DOHH2 (cell line): Measurements from ENCODE around the gene CAMK2D.

Experiments used
- H3F3A ChIP-seq: fragments of 200-600 bp; sonication (generic), shearing (Covaris generic); 2 replicates; pipeline ENCODE4 v1.6.0; 2016; ENCODE audit warnings: antibody characterized with exemption, mild to moderate bottlenecking; ENCODE audit not compliant: control insufficient read depth, insufficient read depth
- H3K27ac ChIP-seq: fragments of 200-600 bp; sonication (generic); 2 replicates; pipeline ENCODE4 v1.5.1; 2014; ENCODE audit warnings: low read depth, mild to moderate bottlenecking, low read length, moderate library complexity
- H3K27me3 ChIP-seq: fragments of 200-600 bp; sonication (generic); 2 replicates; pipeline ENCODE4 v1.6.1; 2014; ENCODE audit warnings: mild to moderate bottlenecking, low read length, mixed read lengths; ENCODE audit not compliant: control insufficient read depth
- H3K36me3 ChIP-seq: fragments of 200-600 bp; sonication (generic); 2 replicates; pipeline ENCODE4 v1.6.1; 2014; ENCODE audit warnings: mild to moderate bottlenecking, low read length, moderate library complexity, mixed read lengths; ENCODE audit not compliant: control insufficient read depth
- H3K4me1 ChIP-seq: fragments of 200-600 bp; sonication (generic); 2 replicates; pipeline ENCODE4 v1.6.1; 2014; ENCODE audit warnings: mild to moderate bottlenecking, low read length, mixed read lengths; ENCODE audit not compliant: control insufficient read depth
- H3K4me2 ChIP-seq: fragments of 200-600 bp; sonication (generic); 2 replicates; pipeline ENCODE4 v1.6.0; 2014; ENCODE audit warnings: mild to moderate bottlenecking, low read length, moderate library complexity
- H3K4me3 ChIP-seq: fragments of 200-600 bp; sonication (generic); 2 replicates; pipeline ENCODE4 v1.5.1; 2014; ENCODE audit warnings: mild to moderate bottlenecking, low read length, mixed read lengths
- H3K79me2 ChIP-seq: fragments of 200-600 bp; sonication (generic); 2 replicates; pipeline ENCODE4 v1.6.1; 2014; ENCODE audit warnings: mild to moderate bottlenecking, low read length, mixed read lengths; ENCODE audit not compliant: control insufficient read depth
- H3K9me2 ChIP-seq: fragments of 200-600 bp; sonication (generic); replicated peaks from 2 replicates; pipeline ENCODE4 v1.6.1; 2014; ENCODE audit warnings: mild to moderate bottlenecking, low read length, mixed read lengths; ENCODE audit not compliant: control insufficient read depth
- H3K9me3 ChIP-seq: fragments of 200-600 bp; sonication (generic); 2 replicates; pipeline ENCODE4 v1.6.1; 2014; ENCODE audit warnings: antibody characterized with exemption, low read length, mixed read lengths; ENCODE audit not compliant: control insufficient read depth, insufficient read depth
- H4K20me1 ChIP-seq: fragments of 200-600 bp; sonication (generic); 2 replicates; pipeline ENCODE4 v1.6.0; 2014; ENCODE audit warnings: low read depth, mild to moderate bottlenecking, antibody characterized with exemption, low read length, moderate library complexity; ENCODE audit not compliant: control insufficient read depth, insufficient read depth
- EZH2phosphoT487 ChIP-seq: fragments of 200-600 bp; sonication (generic); IDR thresholded peaks from 2 replicates; pipeline ENCODE4 v1.6.1; 2017; ENCODE audit warnings: borderline replicate concordance, mild to moderate bottlenecking, antibody characterized with exemption, low read length, moderate library complexity, mixed read lengths
- TF ChIP-seq, protein P1 (sequence below): fragments of 200-600 bp; sonication (generic); IDR thresholded peaks from one replicate; pipeline ENCODE4 v1.5.1; 2014; ENCODE audit warnings: antibody characterized with exemption, mild to moderate bottlenecking, low read depth, low read length; ENCODE audit not compliant: poor library complexity, severe bottlenecking

CAMK2D gene

DNA sequence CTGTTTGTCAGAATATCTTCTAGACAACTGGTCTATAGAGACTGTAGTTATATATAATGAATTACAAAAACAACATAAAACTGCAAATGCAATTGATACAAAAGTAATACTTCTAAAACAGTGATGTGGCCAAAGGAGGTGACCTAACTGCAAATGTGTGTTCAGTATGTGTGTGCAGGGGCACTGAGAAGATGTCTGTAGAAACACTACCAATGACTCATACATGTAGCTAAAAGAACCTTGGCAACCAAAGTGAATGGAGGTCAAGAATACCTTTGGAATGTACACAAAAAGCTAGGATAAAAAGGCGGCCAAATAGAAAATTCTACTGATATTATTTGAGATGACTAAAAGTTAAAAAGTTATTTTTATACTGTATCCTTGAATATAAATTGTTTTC, 261.8 kb downstream of the CAMK2D start:
- Histone ChIP-seq H3K4me1 (no peaks in the 10 kb centered on the region), H4K20me1 (no peaks in the 10 kb centered on the region), H3K27me3 (no peaks in the 10 kb centered on the region), H3F3A (no peaks in the 10 kb centered on the region), H3K9me3 (peaks cover 8% of the 10 kb centered on the region), H3K9me2 (no peaks in the 10 kb centered on the region), H3K79me2 (no peaks in the 10 kb centered on the region), H3K27ac (no peak overlapping the region), H3K36me3 (peaks cover 91% of the 10 kb centered on the region), H3K4me3 (no peak overlapping the region), H3K4me2 (no peak overlapping the region)
- no peak for TF ChIP-seq EZH2phosphoT487
- TF ChIP-seq, protein P1, sequence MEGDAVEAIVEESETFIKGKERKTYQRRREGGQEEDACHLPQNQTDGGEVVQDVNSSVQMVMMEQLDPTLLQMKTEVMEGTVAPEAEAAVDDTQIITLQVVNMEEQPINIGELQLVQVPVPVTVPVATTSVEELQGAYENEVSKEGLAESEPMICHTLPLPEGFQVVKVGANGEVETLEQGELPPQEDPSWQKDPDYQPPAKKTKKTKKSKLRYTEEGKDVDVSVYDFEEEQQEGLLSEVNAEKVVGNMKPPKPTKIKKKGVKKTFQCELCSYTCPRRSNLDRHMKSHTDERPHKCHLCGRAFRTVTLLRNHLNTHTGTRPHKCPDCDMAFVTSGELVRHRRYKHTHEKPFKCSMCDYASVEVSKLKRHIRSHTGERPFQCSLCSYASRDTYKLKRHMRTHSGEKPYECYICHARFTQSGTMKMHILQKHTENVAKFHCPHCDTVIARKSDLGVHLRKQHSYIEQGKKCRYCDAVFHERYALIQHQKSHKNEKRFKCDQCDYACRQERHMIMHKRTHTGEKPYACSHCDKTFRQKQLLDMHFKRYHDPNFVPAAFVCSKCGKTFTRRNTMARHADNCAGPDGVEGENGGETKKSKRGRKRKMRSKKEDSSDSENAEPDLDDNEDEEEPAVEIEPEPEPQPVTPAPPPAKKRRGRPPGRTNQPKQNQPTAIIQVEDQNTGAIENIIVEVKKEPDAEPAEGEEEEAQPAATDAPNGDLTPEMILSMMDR, result no peak

DNA sequence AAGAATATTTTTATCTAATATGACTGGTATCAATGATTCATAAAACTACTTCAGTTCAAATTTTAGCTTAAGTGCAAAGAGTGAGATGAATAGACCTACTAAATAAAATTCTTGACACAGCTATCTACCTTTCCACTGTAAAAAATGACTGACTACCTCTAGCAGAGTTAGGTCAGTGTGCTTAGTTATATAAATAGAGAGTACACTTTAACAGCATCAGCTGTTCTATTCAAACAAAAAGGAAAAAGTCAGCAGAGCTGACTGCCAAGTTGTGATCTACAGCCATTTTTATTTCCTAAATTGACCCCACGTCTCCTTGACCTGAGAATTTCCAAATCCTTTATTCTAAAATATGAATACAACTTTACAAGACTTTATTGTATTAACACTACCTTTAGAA, 262.4 kb downstream of the CAMK2D start:
- H3F3A ChIP-seq, result no peaks in the 10 kb centered on the region
- peaks cover 8% of the 10 kb centered on the region for H3K9me3 ChIP-seq
- H3K79me2 ChIP-seq, result no peaks in the 10 kb centered on the region
- no peak overlapping the region for H3K27ac ChIP-seq
- H3K4me1 ChIP-seq, result no peaks in the 10 kb centered on the region
- no peak overlapping the region for H3K4me2 ChIP-seq
- H4K20me1 ChIP-seq, result no peaks in the 10 kb centered on the region
- H3K4me3 ChIP-seq, result no peak overlapping the region
- peaks cover 86% of the 10 kb centered on the region for H3K36me3 ChIP-seq
- H3K27me3 ChIP-seq, result no peaks in the 10 kb centered on the region
- H3K9me2 ChIP-seq, result no peaks in the 10 kb centered on the region
- no peak for TF ChIP-seq EZH2phosphoT487
- TF ChIP-seq, protein P1, result no peak

DNA sequence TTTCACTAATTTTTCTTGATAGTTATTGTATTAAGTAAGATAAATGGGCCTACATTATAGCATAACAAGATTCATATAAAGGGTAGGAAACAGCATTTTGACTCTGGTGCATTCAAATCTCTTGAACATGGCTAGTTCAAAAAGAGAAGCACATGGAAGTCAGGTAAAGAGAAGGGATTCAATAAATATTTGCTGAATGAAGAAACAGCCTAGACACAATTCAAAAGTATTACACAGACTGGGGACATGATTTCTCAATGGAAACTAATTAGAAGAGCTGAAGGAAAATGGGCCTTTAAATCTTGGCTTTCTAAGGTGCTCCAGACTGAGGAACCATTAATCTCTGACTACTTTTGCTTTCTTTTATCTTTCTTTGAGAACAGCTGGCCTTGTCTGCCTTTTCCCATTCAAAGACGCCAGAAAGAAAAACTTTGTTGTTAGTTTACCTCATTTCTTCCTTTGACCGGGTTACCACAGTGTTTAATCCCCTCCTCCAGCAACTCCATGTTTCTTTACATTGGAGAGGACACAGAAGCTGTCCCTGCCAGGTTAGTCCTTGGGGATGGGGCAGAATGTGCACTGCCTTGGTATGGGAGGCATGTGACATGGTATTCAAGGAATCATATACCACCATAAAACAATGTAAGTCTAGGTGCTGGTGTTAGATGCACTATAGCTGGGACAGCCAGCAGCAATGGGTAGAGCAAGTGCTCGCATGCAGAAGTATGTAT, 264.2 kb downstream of the CAMK2D start:
- no peaks in the 10 kb centered on the region for H3K4me1 ChIP-seq
- no peaks in the 10 kb centered on the region for H3K79me2 ChIP-seq
- no peak overlapping the region for H3K27ac ChIP-seq
- H3F3A ChIP-seq, result no peaks in the 10 kb centered on the region
- H4K20me1 ChIP-seq, result no peaks in the 10 kb centered on the region
- H3K9me3 ChIP-seq, result peaks cover 8% of the 10 kb centered on the region
- H3K36me3 ChIP-seq, result peaks cover 68% of the 10 kb centered on the region
- H3K4me2 ChIP-seq, result no peak overlapping the region
- no peaks in the 10 kb centered on the region for H3K9me2 ChIP-seq
- TF ChIP-seq, protein P1, result no peak
- no peak for TF ChIP-seq EZH2phosphoT487
- H3K4me3 ChIP-seq, result no peak overlapping the region
- no peaks in the 10 kb centered on the region for H3K27me3 ChIP-seq
